NOMO-1 treated with DMSO at 0.1 percent for 48 hours (cell line): ENCODE data around the gene CACNG8.
A peak's percentile ranks its signal among the peaks of the same experiment; 100 is the strongest.

ENCODE experiments used
- DNase-seq: peaks from one replicate; lab custom pipeline; 2025; ENCODE audit not compliant: unreplicated experiment; lab: John Stamatoyannopoulos, UW

The CACNG8 gene

DNA sequence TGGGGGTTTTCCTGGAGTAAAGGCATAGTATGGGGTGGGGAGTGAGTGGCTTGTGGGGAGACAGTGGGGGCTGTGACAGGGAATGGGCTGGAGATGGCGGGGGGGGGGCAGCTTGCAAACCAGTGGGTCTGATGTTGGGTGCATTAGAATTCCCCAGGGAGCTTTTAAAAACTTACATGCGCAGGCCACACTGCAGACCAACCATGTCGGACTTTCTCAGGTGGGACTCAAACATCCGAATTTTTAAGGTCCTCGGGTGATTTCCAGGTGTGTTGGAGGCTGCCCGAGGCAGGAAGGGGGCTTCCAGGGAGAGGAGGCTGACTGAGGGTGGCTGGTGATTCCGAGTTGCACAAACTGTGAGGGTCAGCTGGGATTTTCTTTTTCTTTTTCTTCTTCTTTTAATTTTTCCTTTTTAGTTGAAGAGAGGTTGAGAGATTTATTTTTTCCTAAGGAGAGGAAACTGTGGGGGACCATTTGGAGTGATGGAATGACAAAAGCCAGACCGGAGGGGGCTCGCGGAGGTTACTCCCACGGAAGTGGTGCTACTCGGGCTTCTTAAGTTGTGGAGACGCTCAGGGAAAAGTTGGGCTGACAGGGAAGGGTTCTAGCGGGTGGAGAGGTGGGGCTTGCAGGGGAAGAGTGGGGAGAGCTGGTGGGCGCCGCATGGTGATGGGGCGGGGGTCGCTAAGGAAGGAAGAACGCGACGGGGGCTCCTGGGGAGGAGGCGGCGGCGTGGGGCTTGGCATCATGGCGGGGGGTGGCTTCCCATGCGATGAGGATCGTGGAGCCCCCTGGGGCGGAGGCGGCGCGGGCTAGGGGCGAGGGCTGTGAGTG is 997 bp upstream of the CACNG8 start:
- no peak for DNase-seq

DNA sequence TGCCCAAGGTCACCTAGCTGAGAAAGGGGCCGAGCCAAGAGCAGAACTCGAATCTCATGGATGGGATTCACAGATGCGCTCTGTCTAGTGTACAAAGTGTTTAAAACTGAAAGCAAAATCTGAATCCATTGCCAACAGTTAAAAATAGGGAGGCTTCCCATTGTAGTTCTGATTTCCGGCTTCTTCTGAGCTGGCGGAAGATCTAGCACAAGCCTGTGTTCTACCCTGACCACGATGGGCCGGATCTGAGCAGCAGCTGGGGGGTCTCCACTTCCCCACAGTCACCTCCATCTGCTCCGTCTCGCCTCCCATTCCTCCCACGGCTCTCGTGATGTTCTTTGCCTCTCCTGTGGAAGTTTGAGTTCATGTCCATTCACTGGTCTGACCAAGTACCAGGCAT is 2.4 kb downstream of the CACNG8 start:
- DNase-seq = no peak

DNA sequence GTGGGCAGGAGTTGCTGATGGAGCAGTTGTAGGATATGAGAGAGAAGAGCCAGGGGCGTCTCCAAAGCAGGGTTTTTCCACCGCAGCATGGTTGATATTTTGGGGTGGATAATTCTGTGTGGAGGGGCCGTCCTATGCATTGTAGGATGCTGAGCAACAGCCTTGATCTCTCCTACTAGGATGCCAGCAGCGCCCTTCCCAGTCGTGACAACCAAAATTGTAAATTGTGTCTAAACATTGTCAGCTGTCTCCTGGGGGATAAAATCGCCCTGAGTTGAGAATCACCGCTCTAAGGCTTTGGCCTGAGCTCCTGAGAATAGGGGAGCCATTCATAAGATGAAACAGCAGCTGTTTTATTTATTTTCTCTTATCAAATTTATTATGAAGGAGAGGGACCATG is 4.2 kb downstream of the CACNG8 start:
- no peak for DNase-seq

DNA sequence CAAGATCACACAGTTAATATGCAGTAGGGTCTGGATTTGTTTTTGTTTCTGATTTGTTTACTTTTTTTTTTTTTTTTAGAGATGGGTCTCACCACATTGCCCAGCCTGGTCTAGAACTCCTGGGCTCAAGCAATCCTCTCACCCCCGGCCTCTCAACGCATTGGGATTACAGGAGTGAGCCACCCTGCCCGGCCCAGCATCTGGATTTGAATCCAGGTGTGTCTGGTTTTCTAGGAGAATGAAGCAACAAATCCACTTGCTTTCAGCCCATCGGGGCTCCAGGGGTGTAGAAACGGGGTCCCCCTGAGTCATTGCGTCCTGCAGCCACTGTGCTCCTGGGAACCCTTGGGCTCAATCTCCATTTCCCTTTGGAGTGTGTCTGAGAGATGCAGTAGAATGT is 6.6 kb downstream of the CACNG8 start:
- DNase-seq = no peak

DNA sequence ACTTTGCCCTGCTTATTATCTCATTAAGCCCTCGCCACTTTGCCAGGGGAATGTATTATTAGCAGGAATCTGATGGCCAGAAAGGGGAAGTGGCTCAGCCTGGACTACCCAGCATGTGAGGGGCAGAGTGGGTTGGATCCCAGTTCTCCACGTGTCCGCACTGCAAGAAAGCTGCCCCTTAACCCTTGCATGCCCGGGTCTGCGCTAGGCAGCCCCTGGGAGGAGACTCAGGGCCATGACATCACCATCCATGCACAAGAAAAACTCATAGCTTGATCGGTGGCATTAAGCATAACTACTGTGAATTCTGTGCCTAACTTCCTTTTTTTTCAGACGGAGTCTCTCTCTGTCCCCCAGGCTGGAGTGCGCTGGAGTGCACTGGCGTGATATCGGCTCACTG is 8.9 kb downstream of the CACNG8 start:
- peak; percentile 71 for DNase-seq

DNA sequence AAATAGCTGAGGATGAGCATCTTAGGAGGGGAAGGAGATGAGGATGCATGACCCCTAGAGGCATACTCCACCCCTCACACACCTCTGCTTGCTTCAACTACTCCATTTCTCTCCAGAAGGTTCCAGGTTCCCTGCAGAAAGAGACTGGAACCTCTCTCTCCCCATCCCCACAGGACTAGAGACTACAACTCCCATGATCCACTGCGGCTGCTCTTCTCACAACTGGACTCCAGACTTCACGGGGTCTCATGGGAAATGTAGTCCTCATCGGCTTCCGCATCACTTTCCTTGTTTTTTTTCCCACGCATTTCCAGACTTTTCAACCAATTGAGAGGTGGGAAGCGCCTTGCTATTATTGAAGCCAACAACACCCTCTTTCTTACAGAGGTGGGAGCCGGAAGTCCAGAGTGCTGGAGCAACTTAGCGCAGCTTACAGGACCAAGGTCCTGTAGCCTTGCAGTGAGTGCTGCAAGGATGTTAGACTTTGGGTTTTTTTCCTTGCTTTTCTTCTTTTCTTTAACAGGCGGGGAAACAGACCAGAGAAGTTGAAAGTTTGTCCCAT is 14.8 kb downstream of the CACNG8 start:
- peak; percentile 62 for DNase-seq

DNA sequence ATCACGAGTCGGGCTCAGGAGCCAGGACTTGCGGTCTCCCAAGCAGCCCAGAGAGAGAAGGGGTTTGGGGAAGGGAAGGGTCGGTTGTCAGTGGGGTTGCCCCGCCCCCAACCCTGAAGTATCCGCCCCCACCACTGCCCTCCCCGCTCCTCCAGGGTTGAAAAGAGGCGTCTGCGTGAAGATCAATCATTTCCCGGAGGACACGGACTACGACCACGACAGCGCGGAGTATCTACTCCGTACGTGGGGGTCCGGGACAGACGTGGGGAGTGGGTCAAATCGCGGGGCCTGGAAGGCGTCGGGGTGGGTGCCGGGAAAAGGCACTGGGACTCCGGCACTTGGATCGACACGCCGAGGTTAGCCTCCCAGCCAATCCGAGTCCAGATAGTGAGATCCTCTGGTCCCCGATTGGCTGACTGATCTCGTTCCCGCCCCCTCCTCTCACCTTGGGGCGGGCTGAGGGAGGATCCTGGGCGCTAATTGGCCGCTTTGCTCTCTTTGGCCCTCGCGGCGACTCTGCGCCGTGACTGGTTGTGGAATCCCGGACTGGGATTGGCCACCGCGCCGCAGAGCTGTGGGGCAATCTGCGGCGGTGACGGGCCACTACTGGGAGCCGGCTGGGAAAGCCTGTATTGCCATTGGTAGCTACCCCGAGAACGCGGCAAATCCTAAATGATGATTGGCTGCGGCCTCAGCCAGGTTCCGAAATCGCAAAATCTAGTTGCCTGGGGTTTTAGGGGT is 15.4 kb downstream of the CACNG8 start:
- DNase-seq = no peak

DNA sequence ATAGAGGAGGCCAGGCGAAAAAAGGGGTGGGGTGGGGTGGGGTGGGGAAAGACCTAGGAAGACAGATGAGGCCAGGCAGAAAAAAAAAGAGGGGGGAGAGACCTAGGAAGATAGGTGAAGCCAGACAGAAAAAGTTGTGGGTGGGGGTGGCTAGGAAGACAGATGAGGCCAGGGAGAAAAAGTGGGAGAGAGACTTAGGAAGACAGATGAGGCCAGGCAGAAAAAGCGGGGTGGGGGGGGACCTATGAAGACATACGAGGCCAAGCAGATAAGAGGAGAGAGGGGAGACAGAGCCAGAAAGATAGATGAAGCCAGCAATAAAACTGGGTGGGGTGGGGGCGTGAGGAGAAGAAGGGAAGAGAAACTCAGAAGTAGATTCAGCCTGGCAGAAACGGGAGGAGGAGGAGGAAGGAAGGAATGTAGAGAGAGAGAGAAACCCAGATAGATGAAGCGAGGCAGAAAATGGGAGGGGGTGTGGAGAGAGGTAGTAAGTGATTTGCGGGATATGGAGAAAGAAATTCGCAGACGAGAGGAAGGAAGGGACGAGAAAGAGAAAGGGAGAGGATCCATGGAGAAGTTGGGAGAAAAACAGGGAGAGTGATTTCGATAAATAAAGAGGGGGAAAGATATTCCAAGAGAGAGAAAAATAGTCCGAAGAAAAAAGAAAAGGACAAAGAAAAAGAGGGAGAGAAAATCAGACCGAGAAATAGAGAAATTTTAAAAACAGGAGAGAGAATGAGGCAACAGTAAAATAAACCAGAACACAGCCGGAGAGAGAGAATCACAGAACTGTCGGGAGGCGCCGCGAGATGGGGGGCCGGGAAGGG is 16.5 kb downstream of the CACNG8 start:
- DNase-seq = no peak

DNA sequence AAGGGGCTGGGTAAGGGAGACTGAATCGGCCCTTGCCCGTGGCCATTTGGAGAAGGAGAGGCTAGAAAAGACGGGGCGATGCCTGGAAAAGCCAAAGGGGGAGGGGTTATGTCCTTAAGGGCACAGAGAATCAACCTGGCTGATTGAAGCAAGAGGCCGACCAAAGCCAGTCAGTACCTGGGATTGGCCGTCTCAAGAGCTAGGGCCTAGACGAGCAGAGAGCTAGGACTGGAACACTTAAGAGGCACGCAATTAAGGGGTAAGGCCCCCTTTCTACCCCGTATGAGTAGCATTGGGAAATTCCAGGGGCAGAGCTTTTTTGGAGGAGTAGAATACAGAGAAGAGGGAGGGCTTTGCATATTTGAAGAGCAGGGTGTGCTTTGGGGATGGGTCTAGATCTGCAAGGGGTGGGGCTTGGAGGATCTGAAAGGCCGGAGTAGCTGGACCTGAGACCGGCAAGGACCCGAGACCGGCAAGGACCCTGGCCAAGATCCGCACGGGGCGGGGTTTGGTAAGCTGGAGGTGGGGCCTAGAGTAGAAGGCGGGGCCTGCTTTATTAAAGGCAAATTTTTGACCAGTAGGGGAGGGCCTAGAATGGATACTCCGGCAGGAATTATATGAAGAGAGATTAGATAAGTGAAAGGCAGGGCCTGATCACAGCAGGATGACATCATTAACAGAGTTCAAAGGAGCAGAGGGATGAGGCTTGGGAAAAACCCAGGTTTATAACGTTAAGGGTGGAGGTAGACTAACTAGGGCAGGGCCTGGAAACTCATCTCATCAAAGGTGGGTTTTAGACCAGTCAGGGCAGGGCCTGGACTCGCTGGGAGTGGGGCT is 18.0 kb downstream of the CACNG8 start:
- no peak for DNase-seq

DNA sequence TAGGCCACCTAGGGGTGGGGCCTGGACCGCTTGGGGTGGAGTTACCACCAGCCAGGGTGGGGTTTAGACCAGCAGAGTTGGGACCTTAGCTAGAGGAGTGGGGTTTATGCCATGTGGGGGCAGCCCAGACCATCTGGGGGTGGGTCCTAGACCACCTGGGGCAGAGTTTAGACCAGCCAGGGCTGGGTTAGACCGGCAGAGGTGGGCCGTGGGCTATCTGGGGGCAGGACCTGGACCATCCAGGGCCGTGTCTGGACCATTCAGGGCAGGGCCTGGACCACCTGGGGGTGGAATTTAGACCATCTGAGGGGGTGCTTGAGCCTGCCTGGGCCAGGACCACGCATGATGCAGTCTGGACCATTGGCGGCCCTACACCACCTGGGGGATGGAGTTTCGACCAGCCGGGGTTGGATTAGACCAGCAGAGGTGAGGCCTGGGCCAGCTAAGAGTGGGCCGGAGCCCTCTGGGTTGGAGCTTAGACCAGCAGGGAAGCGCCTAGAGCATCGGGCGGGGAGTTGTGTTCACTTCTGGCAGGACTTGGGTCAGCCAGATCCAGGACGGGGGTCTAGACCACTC is 18.7 kb downstream of the CACNG8 start:
- DNase-seq = no peak

DNA sequence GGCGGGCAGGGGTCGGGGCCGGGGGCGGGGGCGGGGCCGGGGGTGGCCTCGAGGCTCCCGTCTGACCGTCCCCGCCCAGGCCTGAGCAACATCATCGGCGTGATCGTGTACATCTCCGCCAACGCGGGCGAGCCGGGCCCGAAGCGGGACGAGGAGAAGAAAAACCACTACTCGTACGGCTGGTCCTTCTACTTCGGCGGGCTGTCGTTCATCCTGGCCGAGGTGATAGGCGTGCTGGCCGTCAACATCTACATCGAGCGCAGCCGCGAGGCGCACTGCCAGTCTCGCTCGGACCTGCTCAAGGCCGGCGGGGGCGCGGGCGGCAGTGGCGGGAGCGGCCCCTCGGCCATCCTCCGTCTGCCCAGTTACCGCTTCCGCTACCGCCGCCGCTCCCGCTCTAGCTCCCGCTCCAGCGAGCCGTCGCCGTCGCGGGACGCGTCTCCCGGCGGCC is 19.3 kb downstream of the CACNG8 start:
- DNase-seq = peak; percentile 13

DNA sequence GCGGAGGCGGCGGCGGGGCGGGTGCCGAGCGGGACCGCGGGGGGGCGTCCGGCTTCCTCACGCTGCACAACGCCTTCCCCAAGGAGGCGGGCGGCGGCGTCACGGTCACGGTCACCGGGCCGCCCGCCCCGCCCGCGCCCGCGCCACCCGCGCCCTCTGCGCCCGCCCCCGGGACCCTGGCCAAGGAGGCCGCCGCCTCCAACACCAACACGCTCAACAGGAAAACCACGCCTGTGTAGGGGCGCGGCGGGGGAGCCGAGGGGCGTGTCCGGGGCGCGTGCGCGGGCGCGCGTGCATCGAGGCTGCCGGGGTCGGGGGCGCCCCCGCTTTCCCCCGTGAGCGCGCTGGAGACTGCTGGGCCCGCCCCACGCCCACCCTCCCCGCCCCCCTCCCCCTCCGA is 19.9 kb downstream of the CACNG8 start:
- peak; percentile 26 for DNase-seq

DNA sequence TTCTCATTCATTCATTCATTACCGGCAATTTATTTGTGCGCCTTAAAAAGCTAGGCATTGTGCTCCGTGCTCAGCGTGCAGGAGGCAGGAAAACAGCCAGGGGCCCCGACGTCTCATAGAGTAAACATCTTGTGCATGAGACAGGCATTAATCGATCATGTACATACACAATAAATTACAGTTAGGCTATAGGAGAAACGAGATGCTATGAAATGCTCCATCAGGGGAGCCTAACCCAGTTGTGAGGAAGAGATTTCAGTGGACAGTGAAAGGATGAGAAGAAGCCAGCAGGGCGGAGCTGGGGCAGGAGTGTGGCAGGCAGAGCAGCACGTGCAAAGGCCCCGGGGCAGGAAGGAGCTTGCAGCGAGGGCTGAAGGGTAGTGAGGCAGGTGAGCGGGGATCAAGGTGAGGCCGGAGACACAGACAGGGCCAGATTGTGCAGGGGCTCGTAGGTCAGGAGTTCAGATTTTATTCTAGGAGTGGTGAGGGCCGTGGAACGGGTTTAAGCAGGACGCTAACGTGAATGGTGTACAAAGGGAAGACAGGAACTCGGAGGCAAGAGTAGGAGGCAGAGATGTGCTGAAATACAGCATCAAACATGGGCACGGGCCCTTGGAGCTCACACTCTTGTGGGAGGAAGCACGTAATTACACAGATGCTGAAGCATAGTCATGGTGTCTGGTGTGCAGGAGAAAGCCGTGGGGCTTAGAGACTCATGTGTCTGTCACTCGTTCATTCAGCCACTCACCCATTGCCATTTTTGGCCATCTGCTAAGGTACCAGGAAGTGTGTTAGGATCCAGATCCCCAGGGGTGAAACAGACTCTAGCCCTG is 20.9 kb downstream of the CACNG8 start:
- no peak for DNase-seq

DNA sequence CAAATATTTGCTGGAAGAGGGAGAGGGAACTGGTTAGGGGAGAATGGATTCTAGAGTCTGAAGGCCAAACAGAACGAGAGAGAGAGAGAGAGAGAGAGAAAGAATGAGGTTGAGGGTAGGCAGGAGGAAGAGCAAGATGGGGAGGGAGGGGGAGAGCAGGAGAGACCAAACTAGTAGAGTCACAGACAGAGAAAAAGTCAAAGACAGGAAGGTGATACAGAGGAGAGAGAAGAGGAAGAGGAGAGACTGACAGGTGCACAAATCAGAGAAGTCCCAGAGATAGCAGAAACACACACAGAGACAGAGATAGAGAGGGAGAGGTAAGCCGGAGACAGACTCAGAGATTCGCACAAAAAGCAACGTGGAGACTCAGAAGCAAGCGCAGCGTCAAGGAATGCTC is 23.1 kb downstream of the CACNG8 start:
- no peak for DNase-seq

DNA sequence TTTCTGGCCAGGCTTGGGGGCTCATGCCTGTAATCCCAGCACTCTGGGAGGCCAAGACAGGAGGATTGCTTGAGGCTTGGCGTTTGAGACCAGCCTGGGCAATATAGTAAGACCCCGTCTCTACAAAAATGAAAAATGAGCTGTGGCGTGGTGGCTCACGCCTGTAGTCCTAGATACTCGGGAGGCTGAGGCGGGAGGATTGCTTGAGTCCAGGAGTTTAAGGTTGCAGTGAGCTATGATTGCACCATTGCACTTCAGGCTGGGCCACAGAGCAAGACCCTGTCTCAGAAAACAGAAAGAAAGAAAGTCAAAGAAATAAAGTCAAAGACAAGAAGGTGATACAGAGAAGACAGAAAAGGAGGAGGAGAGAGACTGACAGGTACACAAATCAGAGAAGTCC is 26.2 kb downstream of the CACNG8 start:
- DNase-seq = no peak

DNA sequence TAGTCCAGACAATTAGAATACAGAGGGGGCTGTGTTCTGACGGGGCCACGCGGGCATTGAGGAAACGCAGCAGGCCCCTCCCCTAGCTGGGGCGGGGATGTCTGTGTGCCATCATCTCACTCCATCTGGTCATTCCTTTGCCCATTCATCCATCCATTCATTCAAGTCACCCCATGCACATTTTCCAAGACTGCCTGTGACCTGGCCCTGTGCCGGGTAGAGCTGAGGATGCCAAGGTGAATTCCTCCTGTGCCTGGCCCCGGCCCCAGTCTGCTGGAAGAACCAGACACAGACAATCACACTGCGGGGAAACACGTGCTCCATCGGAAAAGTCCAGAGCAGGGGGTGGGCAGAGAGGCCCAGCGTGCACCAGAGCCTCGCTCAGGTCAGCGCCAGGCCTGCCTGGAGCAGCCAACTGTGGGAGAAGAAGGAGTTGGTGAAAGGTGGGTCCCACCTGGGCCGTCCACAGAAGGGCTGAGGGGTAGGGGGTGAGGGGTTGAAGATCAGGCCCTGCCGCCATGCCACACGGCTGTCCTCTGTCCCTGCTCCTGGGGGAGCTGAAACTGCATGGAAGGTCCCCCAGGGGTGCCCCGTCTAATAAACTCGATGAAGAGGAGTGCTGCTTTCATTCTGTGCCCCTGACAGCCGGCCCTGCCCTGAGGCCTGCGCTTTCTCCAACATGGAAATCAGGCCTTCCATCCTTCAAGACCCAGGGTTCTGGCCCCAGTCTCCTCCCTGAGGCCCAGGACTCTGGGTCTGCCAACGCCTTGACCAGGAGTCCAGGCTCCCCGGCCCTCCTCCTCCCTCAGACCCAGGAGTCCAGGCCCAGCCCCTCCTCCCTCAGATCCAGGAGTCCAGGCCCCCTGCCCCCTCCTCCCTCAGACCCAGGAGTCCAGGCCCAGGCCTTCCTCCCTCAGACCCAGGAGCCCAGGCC is 27.1 kb downstream of the CACNG8 start:
- DNase-seq = no peak

DNA sequence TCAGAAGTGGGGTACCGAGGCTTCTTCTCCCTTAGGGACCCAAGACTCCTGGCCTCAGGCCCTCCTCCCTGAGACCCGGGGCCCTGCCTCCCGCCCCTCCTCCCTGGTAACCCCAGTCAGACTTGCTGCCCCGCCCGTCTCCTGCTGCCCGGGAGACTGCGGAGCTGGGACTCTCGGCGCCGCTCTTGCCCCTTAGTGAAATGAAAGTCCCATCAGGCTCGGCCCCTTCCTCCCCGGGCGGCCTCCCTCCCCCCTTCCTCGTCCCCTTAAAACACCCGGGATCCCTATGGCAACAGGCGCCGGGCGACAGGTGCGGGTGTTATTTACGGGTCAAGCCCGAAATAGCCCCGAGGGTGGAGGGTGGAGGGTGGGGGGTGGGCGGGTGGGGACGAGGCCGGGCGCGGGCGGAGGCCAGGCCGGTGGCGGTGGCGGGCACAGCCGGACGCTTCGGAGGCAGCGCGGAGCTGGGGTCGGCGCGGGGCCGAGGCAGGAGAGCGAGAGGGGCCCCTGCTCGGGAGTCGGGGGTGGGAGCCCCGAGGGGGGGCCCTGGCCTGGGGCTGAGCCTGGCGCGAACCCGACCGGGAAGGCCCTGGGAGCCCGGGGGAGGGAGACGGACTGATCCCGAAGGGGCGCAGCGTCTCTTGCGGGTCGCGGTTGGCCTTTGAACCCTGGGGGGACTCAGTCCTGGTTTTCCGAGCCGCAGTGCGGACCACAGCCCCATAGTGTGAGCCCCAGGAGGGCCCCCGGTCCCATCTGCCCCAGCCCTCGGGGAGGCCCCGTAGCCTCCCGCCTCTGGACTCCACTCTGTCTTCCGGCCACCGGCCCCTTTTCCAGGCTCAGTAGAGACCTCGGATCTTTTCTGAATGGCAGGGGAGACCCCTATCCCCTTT is 28.7 kb downstream of the CACNG8 start, which contains the start of gene CACNG6:
CACNG6 (plus strand) TSS at position 414 of the 890 bp plus-strand sequence. CDS start 1,241 bp downstream, outside the sequence.
- DNase-seq = no peak
